GM20000 (cell line): ENCODE data around the gene HHIPL1.

Experiments
- DNase-seq: peaks from one replicate; pipeline ENCODE4 v3.0.0; 2012; ENCODE audit warnings: low spot score
- TF ChIP-seq, protein P1 (sequence below): IDR thresholded peaks from 2 replicates; pipeline ENCODE4 v1.5.1; 2012; ENCODE audit warnings: mild to moderate bottlenecking, control low read depth; ENCODE audit errors: extremely low read depth, missing control alignments

The HHIPL1 gene

DNA sequence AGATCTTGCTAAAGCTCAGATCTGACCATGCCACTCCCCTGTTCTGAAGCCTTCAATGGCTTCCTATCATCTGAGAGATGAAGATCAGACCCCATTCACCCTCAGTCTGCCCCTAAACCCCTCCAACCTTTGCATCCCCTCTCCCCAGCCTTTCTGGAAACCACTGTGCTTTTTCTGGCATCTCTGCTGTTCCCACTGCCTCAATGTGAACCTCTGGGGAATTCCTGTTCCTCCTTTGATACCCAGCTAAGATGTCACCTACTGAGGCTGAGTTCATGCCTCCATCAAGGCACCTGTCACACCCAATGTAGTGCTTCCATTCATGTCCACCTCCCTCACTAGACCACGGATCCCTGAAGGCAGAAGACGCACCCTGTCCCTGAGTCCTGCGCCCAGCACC lies 58.5 kb downstream of the HHIPL1 start:
- no peak for DNase-seq
- TF ChIP-seq, protein P1, sequence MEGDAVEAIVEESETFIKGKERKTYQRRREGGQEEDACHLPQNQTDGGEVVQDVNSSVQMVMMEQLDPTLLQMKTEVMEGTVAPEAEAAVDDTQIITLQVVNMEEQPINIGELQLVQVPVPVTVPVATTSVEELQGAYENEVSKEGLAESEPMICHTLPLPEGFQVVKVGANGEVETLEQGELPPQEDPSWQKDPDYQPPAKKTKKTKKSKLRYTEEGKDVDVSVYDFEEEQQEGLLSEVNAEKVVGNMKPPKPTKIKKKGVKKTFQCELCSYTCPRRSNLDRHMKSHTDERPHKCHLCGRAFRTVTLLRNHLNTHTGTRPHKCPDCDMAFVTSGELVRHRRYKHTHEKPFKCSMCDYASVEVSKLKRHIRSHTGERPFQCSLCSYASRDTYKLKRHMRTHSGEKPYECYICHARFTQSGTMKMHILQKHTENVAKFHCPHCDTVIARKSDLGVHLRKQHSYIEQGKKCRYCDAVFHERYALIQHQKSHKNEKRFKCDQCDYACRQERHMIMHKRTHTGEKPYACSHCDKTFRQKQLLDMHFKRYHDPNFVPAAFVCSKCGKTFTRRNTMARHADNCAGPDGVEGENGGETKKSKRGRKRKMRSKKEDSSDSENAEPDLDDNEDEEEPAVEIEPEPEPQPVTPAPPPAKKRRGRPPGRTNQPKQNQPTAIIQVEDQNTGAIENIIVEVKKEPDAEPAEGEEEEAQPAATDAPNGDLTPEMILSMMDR, result no peak

DNA sequence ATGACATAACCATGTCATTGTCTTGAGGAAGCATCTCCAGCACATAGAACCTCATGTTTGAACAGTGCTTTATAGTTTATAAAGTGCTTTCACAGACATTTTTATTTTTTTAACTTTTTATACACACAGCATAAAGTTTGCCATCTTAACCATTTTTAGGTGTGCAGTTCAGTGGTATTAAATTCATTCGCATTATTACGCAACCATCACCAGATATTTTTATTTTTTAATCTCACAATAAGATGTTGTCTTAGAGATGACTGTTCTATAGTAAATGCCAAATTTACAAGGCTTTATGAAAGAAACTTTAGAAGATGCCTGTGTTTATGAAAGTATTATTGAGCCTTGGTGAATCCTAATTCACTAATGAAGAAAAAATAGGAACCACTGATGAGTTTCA lies 59.1 kb downstream of the HHIPL1 start:
- TF ChIP-seq, protein P1, result no peak
- DNase-seq, result no peak

DNA sequence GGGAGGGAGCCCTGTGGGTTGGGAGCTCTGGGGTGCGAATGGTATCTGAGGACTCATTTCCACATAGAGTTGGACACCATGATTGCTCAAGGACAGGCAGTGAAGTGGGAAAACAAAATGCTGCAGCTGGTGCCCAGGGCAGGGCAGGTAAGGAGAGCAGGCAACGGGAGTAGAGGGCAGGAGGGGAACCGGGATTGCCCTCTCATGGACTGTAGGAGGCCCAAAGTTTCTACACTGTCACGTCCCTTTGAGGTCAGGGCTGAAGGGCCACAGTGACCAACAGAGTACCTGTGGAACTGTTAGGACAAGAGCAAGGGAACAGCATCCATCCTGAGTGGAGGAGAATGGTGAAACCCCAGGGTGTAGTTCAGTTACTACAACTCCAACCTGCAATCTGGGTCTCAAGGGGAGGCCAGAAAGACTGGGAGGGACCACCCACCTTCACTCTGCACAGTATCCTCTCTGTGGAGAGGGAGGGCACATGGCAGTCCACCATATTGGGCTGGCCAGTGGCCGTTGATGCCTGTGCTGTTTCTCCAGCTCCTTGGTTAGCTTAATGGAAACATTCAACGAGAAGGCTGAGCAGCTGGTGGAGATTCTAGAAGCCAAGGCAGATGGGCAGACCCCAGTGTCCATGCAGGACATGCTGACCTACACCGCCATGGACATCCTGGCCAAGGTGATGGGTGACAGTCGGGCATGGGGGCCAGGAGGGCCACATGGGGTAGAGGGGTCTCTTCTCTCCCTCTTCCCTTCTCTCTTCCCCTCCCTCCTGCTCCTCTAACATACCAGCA lies 61.4 kb downstream of the HHIPL1 start:
- no peak for DNase-seq
- TF ChIP-seq, protein P1, result no peak

DNA sequence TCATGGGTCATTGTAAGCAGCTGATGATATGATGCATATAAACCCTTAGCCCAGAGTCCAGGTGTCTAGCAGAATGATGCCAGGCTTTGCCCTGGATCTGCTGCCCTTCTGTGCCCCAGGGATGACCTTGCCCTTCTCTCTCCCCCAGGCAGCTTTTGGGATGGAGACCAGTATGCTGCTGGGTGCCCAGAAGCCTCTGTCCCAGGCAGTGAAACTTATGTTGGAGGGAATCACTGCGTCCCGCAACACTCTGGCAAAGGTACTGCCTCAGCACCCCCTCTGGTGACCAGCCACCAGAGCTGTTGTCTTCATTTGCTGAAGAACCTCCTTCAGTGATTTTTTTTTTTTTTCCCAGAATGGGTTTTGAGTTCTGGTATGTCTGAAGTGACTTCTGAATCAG lies 62.5 kb downstream of the HHIPL1 start:
- TF ChIP-seq, protein P1, result no peak

DNA sequence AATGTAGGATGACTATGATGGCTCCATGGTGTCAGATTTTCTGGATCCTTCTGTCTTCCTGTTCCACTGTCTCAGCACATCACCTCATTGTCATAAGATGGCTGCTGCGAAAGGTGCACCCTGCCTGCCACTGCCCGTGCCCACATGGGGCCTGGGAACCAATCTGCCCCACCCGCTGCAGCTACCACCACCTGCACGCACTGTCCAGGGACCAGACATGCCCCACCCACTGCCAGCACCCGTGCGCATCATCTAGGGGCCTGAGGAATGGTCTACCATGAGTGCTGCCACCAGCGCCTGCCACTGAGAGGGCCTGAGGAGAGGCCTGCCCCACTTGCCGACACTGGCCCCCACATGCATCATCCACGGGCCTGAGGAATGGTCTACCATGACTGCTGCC lies 63.0 kb downstream of the HHIPL1 start:
- TF ChIP-seq, protein P1, result no peak
- DNase-seq, result no peak

More for the DNA sequence above, 62.5 kb downstream of the HHIPL1 start:
- no peak for DNase-seq

DNA sequence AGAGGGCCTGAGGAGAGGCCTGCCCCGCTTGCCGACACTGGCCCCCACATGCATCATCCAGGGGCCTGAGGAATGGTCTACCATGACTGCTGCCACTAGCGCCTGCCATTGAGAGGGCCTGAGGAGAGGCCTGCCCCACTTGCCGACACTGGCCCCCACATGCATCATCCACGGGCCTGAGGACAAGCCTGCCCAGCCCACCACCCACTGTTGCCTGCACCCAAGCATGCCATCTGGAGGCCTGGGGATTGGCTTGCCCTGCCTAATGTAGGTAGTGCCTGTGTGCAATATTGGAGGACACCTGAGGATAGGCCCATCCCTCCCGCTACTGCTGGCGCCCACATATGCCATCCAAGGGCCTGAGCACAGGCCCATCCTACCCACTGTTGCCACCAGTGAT lies 63.5 kb downstream of the HHIPL1 start:
- TF ChIP-seq, protein P1, result no peak
- DNase-seq, result no peak

DNA sequence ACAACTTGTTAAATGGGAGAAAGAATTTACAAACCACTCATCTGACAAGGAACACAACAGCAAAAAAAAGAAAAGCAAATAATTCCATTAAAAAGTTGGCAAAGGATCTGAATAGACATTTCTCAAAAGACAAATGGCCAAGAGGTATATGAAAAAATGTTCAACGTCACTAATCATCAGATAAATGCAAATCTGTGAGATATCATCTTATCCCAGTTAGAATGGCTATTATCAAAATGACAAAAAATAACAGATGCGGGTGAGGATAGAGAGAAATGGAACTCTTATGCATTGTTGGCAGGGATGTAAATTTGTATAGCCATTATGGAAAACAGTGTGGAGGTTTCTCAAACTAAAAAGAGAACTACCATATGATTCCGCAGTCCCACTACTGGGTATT lies 69.0 kb downstream of the HHIPL1 start:
- DNase-seq, result no peak
- TF ChIP-seq, protein P1, result no peak
